HG02938 (cell line): ENCODE measurements around the gene IL6R.

ENCODE experiments used
- ATAC-seq: cut with Tn5 transposase; IDR thresholded peaks from one replicate; pipeline ENCODE4 v1.9.1; 2021; ENCODE audit warnings: mild to moderate bottlenecking, moderate library complexity; ENCODE audit not compliant: unreplicated experiment

IL6R gene

DNA sequence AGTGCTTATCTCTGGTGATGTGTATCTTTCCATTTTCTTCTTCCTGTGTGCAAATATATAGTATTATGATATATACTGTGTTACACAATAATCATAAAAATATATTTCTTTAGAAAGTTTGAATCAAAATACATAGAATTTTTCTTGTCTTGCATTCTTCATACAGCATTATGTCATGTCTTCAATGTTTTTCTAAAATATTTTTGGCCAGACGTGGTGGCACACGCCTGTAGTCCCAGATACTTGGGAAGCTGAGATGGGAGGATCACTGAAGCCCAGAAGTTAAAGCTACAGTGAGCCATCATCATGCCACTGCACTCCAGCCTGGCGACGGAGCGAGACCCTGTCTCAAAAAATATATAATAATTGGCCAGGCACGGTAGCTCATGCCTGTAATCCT, 41.6 kb downstream of the IL6R start:
- no peak for ATAC-seq

DNA sequence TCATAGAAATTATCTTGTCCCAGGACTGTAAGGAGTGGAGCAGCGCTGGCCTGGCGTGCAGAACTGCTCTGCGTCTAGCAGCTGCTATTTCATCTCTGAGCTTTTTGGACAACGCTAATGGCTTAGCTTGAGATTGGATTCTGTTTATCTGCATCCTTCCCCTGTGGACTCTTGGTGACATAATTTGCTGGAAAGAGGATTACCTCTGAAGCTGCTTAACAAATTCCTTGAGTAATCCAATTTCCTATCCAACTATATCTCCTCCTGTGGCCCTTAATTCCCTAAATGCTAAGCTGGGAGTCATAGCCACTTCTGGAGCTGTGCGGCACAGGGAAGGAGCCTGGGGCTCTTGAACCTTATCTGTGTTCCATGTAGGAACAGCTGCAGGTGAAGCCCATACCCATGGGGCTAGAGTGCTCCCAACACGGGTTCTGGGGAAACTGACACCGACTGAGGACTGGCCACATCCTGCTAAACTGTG, 43.2 kb downstream of the IL6R start:
- ATAC-seq = no peak

DNA sequence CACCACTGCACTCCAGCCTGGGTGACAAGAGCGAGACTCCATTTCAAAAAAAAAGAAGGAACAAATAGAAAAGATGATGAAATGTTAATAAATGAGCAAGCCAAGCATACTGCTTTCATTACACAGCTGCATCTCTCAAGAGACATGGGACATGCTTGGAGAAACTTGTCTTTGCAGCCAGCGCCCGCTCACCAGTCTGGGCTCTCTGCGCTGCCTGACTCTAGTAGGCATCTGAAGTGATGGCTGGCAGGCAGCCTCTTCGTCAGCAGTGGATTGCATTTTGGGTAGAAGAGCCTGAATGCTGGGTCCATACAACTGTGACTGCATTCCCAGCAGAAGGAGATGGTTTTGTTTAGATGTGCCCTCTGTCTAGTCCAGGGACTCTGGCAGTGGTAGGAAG, 48.0 kb downstream of the IL6R start:
- ATAC-seq = no peak

DNA sequence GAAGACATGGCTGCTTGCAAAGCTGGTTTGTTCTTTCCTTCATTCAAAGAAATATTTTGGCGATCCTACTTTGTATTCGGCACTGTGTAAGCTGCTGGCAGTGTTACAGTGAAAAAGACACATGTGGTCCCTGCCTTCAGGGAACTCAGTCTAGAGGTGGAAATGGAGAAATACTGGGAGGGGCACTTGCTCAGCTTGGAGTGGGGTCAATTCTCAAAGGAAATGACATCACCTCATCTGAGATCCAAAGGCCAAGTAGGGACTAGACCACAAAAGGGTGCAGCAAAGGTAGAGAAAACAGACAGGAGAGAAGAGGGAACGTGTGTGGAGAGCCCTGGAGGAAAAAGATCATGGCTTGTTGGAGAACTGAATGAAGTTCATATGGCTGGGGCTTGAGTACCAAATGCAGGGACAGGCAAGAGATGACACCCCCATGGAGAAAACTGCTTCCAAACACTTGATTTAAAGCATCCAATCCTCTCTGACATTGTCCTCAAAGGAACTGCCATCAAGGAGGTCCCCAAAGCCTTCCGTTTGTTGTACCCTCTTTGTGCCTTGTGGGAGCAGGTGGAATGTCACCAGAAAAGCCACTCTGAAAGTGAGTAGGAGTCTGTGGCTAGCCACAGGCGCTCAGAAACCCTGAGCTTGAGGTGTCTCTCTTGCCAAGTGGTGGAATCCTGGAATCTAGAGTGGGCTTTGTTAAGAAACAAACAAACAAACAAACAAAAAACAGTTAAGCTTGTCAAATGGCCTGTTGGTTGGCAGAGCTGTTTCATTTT, 48.6 kb downstream of the IL6R start:
- ATAC-seq = no peak

DNA sequence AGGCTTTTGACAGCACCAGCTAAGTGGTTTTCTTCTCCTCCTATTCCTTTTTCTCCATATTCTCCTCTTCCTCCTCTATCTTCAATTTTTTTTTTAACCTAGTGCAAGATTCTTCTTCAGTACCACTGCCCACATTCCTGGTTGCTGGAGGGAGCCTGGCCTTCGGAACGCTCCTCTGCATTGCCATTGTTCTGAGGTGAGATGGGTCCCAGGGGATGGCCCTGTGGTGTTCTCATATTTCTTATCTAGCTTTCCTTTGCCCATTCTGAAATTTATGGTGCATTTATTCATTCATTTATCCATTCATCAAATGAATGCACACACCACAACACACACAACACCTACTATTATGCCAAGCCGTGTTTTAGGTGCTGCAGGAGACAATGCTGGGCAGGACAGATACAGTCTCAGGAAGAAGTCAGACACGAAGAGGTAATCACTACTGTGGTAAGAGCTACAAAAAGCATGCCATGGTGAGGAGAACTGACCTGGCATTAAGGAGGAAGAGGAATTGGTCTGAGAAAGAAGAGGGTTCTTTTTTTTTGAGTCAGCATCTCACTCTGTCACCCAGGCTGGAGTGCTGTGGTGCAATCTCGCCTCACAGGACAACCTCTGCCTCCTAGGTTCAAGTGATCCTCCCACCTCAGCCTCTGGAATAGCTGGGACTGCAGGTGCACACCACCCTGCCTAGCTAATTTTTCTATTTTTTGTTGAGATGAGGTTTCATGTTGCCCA, 49.4 kb downstream of the IL6R start:
- no peak for ATAC-seq

DNA sequence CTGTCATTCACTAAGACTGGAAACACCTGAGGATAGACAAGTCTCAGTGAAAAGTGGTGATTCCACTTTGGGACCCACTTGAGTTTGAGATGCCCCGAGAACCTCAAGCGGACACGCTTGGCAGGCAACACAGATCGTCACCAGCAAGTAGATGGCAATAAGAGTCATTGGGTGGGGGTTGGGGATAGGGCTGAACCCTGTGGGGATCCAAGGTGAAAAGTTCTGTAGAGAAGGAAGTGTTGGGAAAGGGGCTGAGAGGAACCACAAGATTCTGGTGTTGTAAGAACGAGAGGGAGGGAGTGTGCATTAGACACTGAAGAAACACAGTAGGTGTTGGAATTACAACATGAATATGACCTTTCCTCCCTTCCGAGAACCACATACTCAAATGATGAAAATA, 51.5 kb downstream of the IL6R start:
- no peak for ATAC-seq

DNA sequence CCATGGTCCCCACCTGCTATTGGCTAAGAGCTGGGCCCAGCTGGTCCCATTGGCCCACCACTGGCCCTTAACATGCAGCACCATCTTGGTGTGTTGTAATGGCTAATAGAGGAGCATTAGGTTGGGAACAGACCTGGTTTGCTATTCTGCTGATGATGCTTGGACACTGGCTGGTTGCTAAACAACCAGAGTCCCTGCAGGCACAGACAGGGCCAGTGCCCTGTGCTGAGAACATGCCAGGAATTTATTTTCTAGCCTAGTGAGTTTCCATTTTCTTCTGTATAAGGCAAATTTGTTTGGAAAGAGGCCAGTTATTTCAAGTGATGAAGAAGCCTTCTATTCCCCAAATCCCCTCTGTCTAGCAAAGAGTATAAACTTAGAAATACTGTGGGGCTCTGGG, 53.9 kb downstream of the IL6R start:
- no peak for ATAC-seq

DNA sequence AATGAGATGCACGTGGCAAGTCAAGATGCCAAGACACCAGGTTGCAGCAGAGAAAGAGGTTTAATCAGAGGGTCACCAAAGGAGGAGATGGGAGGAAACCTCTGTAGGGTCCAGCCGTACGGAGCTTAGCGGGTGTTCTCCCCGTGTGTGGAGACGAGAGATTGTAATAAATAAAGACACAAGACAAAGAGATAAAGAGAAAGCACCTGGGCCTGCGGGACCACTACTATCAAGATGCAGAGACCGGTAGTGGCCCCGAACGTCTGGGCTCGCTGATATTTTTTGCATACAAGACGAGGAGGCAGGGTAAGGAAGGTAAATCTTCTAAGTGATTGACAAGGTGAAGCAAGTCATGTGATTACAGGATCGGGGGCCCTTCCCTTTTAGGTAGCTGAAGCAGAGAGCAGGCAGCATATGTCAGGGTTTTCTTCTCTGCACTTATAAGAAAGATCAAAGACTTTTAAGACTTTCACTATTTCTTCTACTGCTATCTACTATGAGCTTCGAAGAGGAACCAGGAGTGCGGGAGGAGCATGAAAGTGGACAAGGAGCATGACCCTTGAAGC, 55.6 kb downstream of the IL6R start:
- ATAC-seq = no peak

DNA sequence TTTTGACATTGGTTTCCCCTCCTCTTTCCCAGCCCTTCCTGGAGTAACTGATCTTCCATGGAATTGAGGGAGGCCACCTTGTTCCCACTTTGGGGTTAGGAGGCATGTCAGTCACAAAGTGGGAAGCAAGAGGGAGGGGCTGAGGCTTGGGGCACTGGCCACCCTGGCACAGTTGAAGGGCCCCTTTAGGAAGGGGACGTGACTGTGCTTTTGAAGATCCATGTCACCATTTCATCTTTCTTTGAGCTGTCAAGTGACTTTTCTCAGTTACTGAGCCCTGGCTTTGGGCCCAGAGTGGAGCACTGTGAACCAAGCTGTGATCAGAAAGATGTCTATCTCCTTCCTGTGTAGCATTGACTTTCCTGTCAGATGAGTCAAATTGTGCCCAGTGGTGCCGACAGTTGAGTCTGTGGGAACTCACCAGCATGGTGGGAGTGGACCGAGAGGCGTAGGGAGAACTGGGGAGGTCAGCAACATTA, 58.4 kb downstream of the IL6R start:
- ATAC-seq = no peak

DNA sequence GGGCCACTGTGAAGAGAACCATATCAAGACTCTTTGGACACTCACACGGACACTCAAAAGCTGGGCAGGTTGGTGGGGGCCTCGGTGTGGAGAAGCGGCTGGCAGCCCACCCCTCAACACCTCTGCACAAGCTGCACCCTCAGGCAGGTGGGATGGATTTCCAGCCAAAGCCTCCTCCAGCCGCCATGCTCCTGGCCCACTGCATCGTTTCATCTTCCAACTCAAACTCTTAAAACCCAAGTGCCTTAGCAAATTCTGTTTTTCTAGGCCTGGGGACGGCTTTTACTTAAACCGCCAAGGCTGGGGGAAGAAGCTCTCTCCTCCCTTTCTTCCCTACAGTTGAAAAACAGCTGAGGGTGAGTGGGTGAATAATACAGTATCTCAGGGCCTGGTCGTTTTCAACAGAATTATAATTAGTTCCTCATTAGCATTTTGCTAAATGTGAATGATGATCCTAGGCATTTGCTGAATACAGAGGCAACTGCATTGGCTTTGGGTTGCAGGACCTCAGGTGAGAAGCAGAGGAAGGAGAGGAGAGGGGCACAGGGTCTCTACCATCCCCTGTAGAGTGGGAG, 60.6 kb downstream of the IL6R start:
- no peak for ATAC-seq

DNA sequence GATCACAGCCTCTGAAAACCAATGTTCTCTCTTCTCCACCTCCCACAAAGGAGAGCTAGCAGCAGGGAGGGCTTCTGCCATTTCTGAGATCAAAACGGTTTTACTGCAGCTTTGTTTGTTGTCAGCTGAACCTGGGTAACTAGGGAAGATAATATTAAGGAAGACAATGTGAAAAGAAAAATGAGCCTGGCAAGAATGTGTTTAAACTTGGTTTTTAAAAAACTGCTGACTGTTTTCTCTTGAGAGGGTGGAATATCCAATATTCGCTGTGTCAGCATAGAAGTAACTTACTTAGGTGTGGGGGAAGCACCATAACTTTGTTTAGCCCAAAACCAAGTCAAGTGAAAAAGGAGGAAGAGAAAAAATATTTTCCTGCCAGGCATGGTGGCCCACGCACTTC, 61.1 kb downstream of the IL6R start:
- no peak for ATAC-seq

DNA sequence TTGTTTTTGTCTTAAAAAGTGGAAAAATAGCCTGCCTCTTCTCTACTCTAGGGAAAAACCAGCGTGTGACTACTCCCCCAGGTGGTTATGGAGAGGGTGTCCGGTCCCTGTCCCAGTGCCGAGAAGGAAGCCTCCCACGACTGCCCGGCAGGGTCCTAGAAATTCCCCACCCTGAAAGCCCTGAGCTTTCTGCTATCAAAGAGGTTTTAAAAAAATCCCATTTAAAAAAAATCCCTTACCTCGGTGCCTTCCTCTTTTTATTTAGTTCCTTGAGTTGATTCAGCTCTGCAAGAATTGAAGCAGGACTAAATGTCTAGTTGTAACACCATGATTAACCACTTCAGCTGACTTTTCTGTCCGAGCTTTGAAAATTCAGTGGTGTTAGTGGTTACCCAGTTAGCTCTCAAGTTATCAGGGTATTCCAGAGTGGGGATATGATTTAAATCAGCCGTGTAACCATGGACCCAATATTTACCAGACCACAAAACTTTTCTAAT, 61.8 kb downstream of the IL6R start:
- ATAC-seq = no peak

DNA sequence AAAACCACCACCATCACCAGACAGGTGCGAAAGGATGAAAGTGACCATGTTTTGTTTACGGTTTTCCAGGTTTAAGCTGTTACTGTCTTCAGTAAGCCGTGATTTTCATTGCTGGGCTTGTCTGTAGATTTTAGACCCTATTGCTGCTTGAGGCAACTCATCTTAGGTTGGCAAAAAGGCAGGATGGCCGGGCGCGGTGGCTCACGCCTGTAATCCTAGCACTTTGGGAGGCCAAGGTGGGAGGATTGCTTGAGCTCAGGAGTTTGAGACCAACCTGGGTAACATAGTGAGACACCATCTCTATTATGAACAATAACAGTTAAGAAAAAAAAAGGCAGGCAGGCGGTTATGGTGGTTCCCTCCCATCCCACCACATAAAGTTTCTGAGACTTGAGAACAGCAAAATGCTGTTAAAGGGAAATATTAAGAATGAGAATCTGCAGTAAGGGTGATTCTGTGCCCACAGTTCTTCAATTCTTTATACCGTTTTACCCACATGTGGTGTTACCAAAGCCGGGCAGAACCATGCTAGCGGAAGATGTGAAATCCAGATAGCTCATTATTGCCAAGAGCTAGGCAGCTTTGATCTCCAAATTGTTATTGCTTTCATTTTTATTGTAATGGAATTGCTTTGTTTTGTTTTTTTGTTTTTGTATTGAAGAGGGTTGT, 62.4 kb downstream of the IL6R start:
- no peak for ATAC-seq

DNA sequence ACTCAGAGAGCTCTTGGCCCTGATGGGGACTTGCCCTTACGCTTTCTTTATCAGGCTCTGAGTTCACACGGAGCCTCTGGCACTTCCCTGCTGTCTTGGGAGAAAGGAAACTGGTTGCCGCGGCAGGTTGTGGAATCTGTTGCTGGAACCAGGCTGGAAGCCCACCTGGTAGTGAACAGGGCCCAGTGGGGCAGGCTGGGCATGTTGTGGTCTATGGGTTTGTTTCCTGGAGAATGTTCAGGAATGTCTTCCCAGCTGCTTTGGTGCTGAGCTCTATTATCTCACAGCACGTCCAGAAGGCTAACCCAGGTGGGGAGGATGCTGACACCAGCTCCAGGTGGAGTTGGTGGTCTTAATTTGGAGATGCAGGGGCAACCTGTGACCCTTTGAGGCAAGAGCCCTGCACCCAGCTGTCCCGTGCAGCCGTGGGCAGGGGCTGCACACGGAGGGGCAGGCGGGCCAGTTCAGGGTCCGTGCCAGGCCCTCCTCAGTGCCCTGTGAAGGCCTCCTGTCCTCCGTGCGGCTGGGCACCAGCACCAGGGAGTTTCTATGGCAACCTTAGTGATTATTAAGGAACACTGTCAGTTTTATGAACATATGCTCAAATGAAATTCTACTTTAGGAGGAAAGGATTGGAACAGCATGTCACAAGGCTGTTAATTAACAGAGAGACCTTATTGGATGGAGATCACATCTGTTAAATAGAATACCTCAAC, 63.5 kb downstream of the IL6R start:
- ATAC-seq = no peak

DNA sequence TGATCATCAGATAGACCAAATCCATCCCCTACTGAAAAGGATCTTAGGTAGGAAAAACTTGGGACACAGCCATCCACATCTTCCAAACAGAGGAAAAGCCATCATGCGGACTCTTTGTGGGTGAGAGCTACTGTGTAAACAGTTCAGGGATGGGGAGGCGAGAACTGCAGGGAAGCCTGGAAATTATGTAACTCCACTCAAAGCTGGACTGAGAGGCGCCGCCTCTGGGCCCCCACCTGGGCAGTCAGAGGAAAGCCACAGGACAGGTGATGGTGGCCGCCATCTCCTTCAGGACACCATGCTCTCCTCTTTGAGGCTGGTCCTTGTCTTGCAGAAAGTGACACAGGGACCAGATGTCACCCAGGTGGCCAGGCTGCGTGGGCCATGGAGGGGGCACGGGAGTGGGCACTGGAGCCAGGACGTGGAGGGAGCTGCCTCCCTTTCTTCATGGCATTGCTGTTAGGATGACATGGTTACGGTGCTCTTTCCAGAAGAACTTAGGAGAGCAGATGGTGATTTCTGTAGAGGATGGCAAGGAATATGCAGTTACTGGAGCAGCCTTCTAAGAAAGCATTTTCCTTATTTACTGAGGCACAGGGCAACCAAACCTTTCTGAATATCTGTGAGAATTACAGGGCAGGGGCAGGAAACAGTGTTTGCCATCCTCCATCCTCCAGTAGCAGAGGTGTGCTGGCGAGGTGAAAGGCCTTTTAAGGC, 64.9 kb downstream of the IL6R start:
- no peak for ATAC-seq

DNA sequence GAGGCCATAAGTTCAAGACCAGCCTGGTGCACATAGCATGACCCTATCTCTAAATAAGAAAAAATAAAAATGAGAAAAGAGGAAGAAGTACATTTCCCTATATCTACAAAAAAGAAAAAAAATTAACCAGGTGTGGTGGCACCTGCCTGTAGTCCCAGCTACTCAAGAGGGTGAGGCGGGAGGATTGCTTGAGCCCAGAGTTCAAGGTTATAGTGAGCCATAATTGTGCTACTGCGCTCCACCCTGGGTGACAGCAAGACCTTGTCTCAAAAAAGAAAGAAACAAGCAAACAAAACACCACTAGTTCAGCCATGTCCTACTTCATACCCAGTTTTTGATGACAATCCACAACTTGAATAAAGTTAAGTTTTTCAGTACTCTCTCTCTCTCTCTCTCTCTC, 66.2 kb downstream of the IL6R start:
- ATAC-seq = no peak

DNA sequence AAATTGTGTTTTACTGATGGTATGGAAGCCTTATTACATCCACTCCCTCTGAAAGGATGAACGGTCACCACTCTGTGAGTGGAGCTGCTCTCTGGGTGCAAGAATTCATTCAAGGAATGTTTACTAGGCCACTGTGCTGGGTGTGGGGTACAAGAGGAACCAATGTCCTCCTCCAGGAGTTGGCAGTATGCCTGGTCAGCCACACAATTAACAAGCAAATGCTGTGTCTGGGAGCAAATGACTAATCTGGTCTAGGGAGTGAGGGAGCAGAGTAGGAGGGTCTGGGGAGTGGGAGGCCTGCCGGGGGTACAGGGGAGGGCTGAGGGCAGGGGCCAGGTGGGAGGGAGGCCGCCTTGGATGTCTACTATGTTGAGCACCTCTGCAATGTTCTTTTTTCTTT, 69.7 kb downstream of the IL6R start:
- ATAC-seq = no peak

DNA sequence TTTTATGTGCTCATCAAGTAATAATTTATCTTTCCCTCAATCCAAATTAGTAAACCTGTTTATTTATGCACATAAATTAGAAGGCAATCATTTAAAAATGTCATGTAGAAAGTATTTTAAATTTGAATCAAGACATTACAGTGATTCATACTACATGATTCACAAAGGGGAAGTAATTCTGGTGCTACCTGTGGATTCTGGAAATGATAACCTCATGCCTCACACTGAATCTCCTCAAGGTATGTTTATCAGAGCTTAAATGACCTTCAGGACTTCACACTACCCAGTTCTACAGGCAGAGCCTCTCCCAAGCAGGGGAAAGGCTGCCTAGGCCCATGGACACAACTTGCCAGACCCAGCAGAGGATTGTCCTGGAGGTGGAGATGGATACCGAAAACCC, 71.6 kb downstream of the IL6R start:
- no peak for ATAC-seq

DNA sequence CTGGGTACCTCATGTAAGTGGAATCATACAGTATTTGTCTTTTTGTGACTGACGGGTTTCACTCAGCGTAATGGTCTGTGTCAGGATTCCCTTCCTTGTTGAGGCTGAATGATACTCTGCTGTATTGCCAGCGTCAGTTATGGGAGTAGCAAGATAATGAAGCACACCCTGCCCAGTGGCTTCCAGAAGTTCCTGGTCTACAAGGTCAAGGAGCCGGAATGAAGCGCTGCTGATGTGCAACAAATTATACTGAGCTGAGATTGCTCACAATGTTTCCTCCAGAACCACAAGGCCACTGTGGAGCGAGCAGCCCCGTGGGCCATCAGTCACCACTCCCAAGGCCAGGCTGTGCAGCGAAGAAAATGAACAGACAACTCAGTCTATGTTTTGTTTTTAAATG, 72.9 kb downstream of the IL6R start:
- no peak for ATAC-seq

DNA sequence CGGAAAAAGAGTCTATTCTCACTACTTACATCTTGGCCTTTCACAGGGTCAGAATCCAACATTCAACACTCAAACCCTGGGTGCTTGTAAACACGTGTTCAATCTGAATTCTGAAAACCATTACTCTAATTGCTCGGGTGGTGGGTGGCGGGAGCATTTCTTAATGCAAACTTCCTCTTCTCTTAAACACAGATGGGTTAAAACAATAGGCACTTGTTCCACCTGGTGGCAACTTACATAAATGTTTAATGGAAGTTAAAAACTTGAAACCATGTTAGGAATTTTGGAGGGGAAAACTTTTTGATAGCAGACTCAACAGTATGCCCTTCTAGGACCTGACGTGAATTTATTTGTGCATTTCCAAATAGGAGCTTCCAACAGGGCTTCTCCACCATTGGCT, 73.5 kb downstream of the IL6R start:
- ATAC-seq = no peak
